Hematopoietic multipotent progenitor cell (in vitro differentiated cells): Measurements from ENCODE around the gene CETN3. TPM values are rescaled to one million over a fixed set of nuclear protein-coding genes. Genes with fewer than 3 reads are reported as not detected.

Source experiments
- total RNA-seq: library from RNA; depleted of rRNA; stranded (reverse); fragments of >200 nt; gene quantifications from one replicate; pipeline ENCODE4 v1.2.3, GENCODE V29; 2012

CETN3 gene
- total RNA-seq, 1 donor, result 0.54 TPM

Other genes starting within 250 kb of the CETN3 start
- 12.9 TPM for gene MBLAC2, start 65.0 kb upstream of the CETN3 start, total RNA-seq
- 1.9 TPM for gene POLR3G, start 65.1 kb upstream of the CETN3 start, total RNA-seq
- gene LYSMD3, start 119.8 kb upstream of the CETN3 start, total RNA-seq, result 5.9 TPM
- 0.27 TPM for gene ADGRV1, start 149.0 kb upstream of the CETN3 start, total RNA-seq